Frontal cortex (tissue), 4 donors: ENCODE data around the gene HSPB6. TPM values are rescaled to one million over a fixed set of nuclear protein-coding genes. Genes with fewer than 3 reads are reported as not detected.

Source experiments
- DNase-seq, 2 donors: peaks; one replicate each; pipeline ENCODE4 v3.0.0; 2012; ENCODE audit warnings: low spot score in 2 of 2
- FAIRE-seq: peaks from 2 replicates; lab custom pipeline; 2012; peaks lifted over from hg19 to GRCh38; lab: Jason Lieb, UNC
- total RNA-seq: library from RNA; depleted of rRNA; stranded (reverse); fragments of >200 nt; gene quantifications from one replicate; pipeline ENCODE4 v1.2.3, GENCODE V29; 2014
- donor health status: control.
- donor health status: control.
- donor health status: control.

HSPB6 gene
- total RNA-seq, 1 donor from 2014 or later = under 0.01 TPM

DNA sequence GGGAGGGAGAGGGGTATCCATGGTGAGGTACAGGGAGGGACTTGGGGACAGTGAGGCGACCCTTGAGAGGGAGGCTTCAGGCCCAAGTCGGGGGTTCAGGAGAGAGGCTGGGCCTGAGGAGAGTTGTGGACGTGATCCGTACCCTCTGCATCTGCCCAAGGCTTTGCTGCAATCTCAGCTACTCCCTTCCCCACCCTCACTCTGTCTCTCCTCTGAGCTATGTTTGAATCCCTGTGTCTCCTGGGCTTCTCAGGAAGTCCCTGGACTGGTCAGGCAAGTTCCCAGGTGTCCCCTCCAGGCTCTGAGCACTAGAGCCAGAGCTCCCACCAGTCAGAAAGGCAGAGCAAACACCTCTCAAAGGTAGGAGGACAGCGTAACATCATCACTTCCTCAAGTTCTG, 6.7 kb downstream of the HSPB6 start:
- DNase-seq (no peak), FAIRE-seq (no peak)

- FAIRE-seq = peak; percentile 96
- peak; percentile 88 to 90 for DNase-seq
Measured at GRCh38 chr19:35748106-35749020, 8.5 kb downstream of the HSPB6 start, which contains the start of gene LIN37. LIN37 (plus strand) TSS chr19:35748576; CDS start chr19:35748725, 149 bp downstream.

GRCh38 chr19:35746531-35746930, 10.3 kb downstream of the HSPB6 start:
- DNase-seq = no peak
- FAIRE-seq = no peak

GRCh38 chr19:35746087-35746462, 10.8 kb downstream of the HSPB6 start:
- DNase-seq (no peak), FAIRE-seq (no peak)

- FAIRE-seq = no peak
- DNase-seq = peak; percentile 86 to 91
Measured at GRCh38 chr19:35745328-35746086, 11.3 kb downstream of the HSPB6 start, which contains the start of the genes PSENEN and U2AF1L4. PSENEN (plus strand) TSS chr19:35745651; CDS start chr19:35745931, 280 bp downstream. U2AF1L4 (minus strand) TSS chr19:35745418; CDS start chr19:35745391, 27 bp downstream.

- DNase-seq (peak; percentile 83 to 87), FAIRE-seq (no peak)
Measured at GRCh38 chr19:35744430-35745327, 12.2 kb downstream of the HSPB6 start.

DNA sequence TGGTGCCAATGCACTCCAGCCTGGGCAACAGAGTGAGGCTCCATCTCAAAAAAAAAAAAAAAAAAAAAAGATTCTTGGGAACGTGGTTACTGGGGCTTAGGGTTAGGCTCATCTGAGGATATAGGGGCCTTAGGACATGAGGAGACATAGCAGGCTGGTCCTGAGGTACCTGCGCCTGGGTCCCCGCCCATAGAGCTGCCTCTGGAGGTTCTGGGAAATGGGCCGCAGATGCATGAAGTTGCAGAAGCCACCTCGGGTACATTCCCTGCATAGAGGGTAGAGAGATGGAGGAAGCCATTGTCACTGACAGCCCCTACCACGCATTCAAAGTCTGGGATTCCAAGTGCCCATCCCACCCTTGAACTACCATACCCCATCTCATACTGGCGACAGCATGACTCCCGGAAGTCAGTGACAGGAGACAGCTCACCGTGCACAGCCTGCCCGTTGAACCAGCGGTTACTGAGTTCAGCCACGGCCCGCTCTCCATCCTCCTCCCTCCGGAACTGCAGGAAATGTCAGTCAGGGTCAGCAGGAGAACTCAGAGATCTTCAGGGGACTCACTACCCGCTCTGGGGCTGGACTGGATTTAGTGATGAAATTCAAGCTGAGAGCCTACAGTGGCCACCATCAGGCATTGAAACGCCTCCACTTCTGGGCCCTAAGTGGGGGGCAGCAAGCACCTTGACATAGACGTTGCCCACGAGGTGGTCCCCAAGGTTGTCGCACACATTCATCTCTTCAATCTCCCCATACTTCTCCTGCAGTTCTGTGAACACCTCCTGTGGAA, 13.0 kb downstream of the HSPB6 start:
- DNase-seq (no peak), FAIRE-seq (no peak)

GRCh38 chr19:35742121-35742724, 14.6 kb downstream of the HSPB6 start, which contains the start of gene IGFLR1:
IGFLR1 (minus strand) TSS chr19:35742452; CDS start chr19:35741180, 1,272 bp downstream.
- FAIRE-seq (no peak), DNase-seq (no peak)

DNA sequence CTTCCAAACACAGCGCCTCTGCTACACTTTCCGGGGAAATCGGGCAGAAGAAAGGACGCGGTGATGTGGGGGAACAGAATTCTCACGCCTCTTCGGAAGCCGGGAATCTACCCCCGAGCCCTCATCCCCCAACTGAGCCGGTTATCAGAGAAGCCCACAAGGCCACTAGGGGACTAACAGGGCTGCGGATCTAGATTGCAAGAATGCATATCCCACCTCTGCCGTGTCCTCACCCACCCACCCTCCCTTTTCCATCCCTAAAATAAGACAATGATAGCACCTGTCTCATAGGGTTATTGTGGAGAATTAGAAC, 15.7 kb downstream of the HSPB6 start:
- DNase-seq = no peak
- FAIRE-seq = no peak

- DNase-seq (peak; percentile 98 to 100), FAIRE-seq (peak; percentile 19)
Measured at GRCh38 chr19:35740423-35741202, 16.2 kb downstream of the HSPB6 start.

GRCh38 chr19:35740108-35740422, 16.8 kb downstream of the HSPB6 start:
- no peak for DNase-seq
- FAIRE-seq = no peak

DNA sequence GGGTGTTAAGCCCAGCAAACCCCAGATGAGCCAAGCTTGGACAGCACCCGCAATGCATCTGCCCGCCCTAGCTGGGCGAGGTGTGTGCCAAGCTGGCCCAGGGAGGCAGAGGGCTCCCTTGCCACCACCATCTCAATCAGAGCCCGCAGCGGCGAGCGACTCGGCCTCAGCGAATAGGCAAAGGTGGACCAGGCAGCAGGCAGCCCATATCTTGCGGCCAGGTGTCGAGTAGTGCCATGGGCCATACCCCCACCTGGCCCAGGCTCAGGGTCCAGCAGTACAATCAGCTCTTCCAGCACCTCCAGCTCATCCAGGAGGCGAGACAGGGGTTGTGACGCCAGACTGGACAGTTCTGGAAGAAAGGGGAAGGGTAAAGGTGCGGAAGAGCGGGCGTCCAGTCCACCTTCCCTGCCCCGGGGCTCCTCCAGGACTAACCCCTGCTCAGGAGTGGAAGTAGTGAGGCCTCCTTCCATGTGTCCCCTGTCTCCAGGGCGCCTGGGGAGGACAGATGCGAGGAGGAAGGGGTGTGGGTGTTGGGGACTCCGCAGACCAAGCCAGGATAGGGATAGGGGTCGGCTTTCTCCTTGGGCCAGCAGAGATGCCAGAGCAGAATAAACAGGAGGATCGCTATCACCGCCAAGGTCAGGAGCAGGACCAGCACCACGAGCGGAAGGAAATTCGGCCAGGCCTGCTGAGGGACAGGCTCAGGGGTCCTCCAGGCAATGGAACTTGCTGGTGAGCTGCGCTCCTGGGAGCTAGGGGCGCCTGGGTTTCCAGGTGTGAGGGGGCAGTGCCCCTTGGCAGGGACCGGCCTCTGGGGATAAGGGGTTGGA, 17.3 kb downstream of the HSPB6 start:
- no peak for DNase-seq
- no peak for FAIRE-seq

DNA sequence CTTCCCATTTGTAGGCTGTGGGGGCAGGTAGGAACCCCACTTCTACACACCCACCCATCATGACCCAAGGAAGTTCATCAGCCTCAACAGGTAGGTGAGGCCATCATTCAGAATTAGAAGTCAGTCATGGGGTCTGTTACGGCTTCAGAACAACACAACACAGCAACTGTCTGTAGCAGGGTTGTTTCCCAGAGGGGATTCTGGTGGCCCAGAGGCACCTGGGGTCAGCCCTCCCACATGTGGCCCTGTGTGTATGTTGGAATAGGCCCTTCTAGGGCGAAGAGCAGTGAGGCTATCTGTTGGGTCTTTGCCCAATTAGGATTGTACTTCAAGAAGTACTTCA, 18.0 kb downstream of the HSPB6 start:
- no peak for DNase-seq
- no peak for FAIRE-seq

DNA sequence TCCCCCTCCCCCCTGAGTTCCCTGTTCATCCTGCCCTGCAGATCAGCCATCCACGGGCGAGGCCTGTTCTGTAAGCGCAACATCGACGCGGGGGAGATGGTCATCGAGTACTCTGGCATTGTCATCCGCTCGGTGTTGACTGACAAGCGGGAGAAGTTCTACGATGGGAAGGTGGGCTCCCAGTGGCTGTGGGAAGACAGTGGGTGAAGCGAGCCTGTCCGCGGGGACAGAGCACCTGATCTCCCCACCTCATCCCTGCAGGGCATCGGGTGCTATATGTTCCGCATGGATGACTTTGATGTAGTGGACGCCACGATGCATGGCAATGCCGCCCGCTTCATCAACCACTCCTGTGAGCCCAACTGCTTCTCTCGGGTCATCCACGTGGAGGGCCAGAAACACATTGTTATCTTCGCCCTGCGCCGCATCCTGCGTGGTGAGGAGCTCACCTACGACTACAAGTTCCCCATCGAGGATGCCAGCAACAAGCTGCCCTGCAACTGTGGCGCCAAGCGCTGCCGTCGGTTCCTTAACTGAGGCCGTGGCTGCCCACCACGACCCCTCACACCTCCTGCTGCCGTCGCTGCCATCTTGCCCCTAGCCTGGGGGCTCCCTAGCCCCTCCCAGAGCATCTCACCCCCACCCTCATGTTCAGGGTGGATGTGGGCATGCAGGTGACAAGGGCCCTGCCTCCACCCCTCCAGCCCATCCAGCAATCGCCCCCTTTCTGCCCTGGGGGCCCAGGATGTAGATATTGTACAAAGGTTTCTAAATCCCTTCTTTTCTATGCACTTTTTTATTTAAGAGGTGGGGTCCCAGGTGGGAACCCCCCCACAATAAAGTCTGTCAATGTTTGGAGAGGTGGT, 18.6 kb downstream of the HSPB6 start:
- DNase-seq (no peak), FAIRE-seq (no peak)

DNA sequence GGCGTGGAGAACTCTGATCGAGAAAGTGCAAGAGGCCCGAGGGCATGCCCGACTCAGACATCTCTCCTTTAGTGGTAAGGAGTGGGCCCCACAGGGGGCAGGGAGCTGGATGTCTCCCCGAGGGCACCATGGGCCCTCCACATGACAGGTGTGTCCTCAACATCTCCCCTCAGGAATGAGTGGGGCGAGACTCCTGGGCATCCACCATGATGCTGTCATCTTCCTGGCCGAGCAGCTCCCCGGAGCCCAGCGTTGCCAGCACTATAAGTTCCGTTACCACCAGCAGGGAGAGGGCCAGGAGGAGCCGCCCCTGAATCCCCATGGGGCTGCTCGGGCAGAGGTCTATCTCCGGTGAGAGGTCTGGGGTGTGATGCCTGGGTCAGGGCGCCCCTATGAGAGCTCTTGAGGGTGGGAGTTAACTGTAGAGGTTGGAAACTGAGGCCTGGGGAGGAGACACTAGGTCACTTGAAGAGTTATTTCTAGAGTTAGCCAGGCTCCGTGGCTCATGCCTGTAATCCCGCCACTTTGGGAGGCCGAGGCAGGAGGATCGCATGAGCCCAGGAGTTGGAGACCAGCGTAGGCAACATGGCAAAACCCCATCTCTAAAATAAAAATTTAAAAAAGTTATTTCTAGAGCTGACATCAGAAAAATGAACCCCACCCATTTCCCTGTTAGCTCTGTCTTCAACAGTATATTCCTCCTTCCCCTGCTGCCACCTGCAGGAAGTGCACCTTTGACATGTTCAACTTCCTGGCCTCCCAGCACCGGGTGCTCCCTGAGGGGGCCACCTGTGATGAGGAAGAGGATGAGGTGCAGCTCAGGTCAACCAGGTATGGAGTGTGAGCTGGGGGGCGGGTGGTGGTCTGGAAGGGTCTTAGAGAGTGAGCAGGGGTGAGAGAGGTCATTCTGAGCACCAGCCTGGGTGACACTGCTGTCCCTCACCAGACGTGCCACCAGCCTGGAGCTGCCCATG, 19.6 kb downstream of the HSPB6 start:
- FAIRE-seq (no peak), DNase-seq (no peak)
